Osteoblast (primary cell): ENCODE data around the gene CEP164. TPM values are rescaled to one million over a fixed set of nuclear protein-coding genes. Genes with fewer than 3 reads are reported as not detected.

Experiments used
- DNase-seq: peaks from one replicate; pipeline ENCODE4 v3.0.0; 2011; ENCODE audit warnings: low spot score, mixed read lengths; ENCODE audit not compliant: insufficient read length; ENCODE audit errors: missing footprints
- H2AFZ ChIP-seq: 2 replicates; pipeline ENCODE4 v1.6.0; 2011; ENCODE audit warnings: mild to moderate bottlenecking, low read length
- H3K27ac ChIP-seq: 2 replicates; pipeline ENCODE4 v1.5.1; 2011; ENCODE audit warnings: mild to moderate bottlenecking, low read depth, low read length, moderate library complexity
- H3K27me3 ChIP-seq: 2 replicates; pipeline ENCODE4 v1.6.0; 2012; ENCODE audit warnings: mild to moderate bottlenecking, control low read depth, inconsistent platforms, low read length, moderate library complexity; ENCODE audit not compliant: insufficient read depth
- H3K36me3 ChIP-seq: 2 replicates; pipeline ENCODE4 v1.5.1; 2011; ENCODE audit warnings: mild to moderate bottlenecking, low read length, control low read depth, moderate library complexity; ENCODE audit not compliant: insufficient read depth
- H3K4me1 ChIP-seq: 2 replicates; pipeline ENCODE4 v1.5.1; 2011; ENCODE audit warnings: mild to moderate bottlenecking, low read length, control low read depth, moderate library complexity; ENCODE audit not compliant: insufficient read depth
- H3K4me2 ChIP-seq: 2 replicates; pipeline ENCODE4 v1.6.0; 2011; ENCODE audit warnings: mild to moderate bottlenecking, low read length; ENCODE audit not compliant: insufficient read depth
- H3K4me3 ChIP-seq: fragments of 200-600 bp; sonication (generic); 3 replicates; pipeline ENCODE4 v1.5.1; 2012; ENCODE audit warnings: mild to moderate bottlenecking, low read length, inconsistent platforms; ENCODE audit not compliant: insufficient read depth
- H3K79me2 ChIP-seq: 2 replicates; pipeline ENCODE4 v1.6.0; 2012; ENCODE audit warnings: mild to moderate bottlenecking, low read length, control low read depth, inconsistent platforms; ENCODE audit not compliant: insufficient read depth
- H3K9me3 ChIP-seq: 2 replicates; pipeline ENCODE4 v1.5.1; 2011; ENCODE audit warnings: low read depth, low read length, control low read depth
- H4K20me1 ChIP-seq: 2 replicates; pipeline ENCODE4 v1.6.0; 2012; ENCODE audit warnings: mild to moderate bottlenecking, low read length, control low read depth; ENCODE audit not compliant: insufficient read depth
- CTCF ChIP-seq: IDR thresholded peaks from 2 replicates; pipeline ENCODE4 v1.5.1; 2011; ENCODE audit warnings: mild to moderate bottlenecking, low read depth, low read length, moderate library complexity; ENCODE audit errors: extremely low read depth
- total RNA-seq: library from RNA; depleted of rRNA; stranded (reverse); fragments of >200 nt; gene quantifications from 2 replicates; pipeline ENCODE4 v1.2.3, GENCODE V29; 2012

Gene CEP164
- total RNA-seq, 1 donor, result 38.0 TPM

GRCh38 chr11:117369534-117369933 lies 41.9 kb downstream of the CEP164 start:
- DNase-seq, result no peak
- no peak for TF ChIP-seq CTCF
- Histone ChIP-seq H4K20me1 (no peaks in the 10 kb centered on the region), H3K36me3 (peaks cover 47% of the 10 kb centered on the region), H2AFZ (no peak overlapping the region), H3K27me3 (no peaks in the 10 kb centered on the region), H3K9me3 (no peaks in the 10 kb centered on the region), H3K4me2 (no peak overlapping the region), H3K4me3 (no peak overlapping the region), H3K27ac (no peak overlapping the region), H3K79me2 (no peaks in the 10 kb centered on the region), H3K4me1 (no peaks in the 10 kb centered on the region)

GRCh38 chr11:117371453-117371852 lies 43.8 kb downstream of the CEP164 start:
- Histone ChIP-seq H4K20me1 (no peaks in the 10 kb centered on the region), H2AFZ (no peak overlapping the region), H3K4me3 (no peak overlapping the region), H3K79me2 (no peaks in the 10 kb centered on the region), H3K27ac (no peak overlapping the region), H3K4me2 (no peak overlapping the region), H3K27me3 (no peaks in the 10 kb centered on the region), H3K9me3 (no peaks in the 10 kb centered on the region), H3K36me3 (peaks cover 58% of the 10 kb centered on the region), H3K4me1 (no peaks in the 10 kb centered on the region)
- no peak for TF ChIP-seq CTCF
- no peak for DNase-seq

GRCh38 chr11:117374316-117375055 lies 46.8 kb downstream of the CEP164 start:
- Histone ChIP-seq H2AFZ (no peak overlapping the region), H3K36me3 (peaks cover 61% of the 10 kb centered on the region), H3K4me1 (no peaks in the 10 kb centered on the region), H3K9me3 (no peaks in the 10 kb centered on the region), H3K79me2 (no peaks in the 10 kb centered on the region), H3K27me3 (no peaks in the 10 kb centered on the region), H3K4me3 (no peak overlapping the region), H3K27ac (no peak overlapping the region), H3K4me2 (no peak overlapping the region), H4K20me1 (peaks cover 3% of the 10 kb centered on the region)
- no peak for DNase-seq
- TF ChIP-seq CTCF, result no peak

GRCh38 chr11:117375960-117376359 lies 48.3 kb downstream of the CEP164 start:
- DNase-seq, result no peak
- Histone ChIP-seq H2AFZ (no peak overlapping the region), H3K27me3 (no peaks in the 10 kb centered on the region), H3K4me3 (no peak overlapping the region), H3K79me2 (no peaks in the 10 kb centered on the region), H4K20me1 (peaks cover 3% of the 10 kb centered on the region), H3K4me2 (no peak overlapping the region), H3K27ac (no peak overlapping the region), H3K4me1 (no peaks in the 10 kb centered on the region), H3K36me3 (peaks cover 61% of the 10 kb centered on the region), H3K9me3 (no peaks in the 10 kb centered on the region)
- no peak for TF ChIP-seq CTCF
